ENCODE results near the gene NMB.

GRCh38 chr15:84661001-84661400, 3.0 kb upstream of the NMB start:
- TF ChIP-seq, protein P1, sequence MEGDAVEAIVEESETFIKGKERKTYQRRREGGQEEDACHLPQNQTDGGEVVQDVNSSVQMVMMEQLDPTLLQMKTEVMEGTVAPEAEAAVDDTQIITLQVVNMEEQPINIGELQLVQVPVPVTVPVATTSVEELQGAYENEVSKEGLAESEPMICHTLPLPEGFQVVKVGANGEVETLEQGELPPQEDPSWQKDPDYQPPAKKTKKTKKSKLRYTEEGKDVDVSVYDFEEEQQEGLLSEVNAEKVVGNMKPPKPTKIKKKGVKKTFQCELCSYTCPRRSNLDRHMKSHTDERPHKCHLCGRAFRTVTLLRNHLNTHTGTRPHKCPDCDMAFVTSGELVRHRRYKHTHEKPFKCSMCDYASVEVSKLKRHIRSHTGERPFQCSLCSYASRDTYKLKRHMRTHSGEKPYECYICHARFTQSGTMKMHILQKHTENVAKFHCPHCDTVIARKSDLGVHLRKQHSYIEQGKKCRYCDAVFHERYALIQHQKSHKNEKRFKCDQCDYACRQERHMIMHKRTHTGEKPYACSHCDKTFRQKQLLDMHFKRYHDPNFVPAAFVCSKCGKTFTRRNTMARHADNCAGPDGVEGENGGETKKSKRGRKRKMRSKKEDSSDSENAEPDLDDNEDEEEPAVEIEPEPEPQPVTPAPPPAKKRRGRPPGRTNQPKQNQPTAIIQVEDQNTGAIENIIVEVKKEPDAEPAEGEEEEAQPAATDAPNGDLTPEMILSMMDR (conservative IDR thresholded peaks at IDR 0.05 in 1 of 2, IDR thresholded peaks at IDR 0.05 in 1 of 2; ENCODE audit: extremely low read depth in 1 of 2, insufficient read depth in 1 of 2, low read depth in 1 of 2, low read length in 2 of 2) = no peak
- TF ChIP-seq EZH2 (IDR thresholded peaks at IDR 0.05; ENCODE audit: borderline replicate concordance, low read length) = no peak
